GM10248 (cell line): ENCODE data around the gene TRIP11.

ENCODE experiments used
- CTCF ChIA-PET: fragments of 300-600 bp; sonication (Branson Sonifier 250); formaldehyde crosslinking; extraction: SDS; loops from one replicate; lab custom pipeline; 2021; ENCODE audit warnings: antibody characterized with exemption; lab: Yijun Ruan, JAX
- POLR2A ChIA-PET: fragments of 350-650 bp; sonication (Branson Sonifier 250); formaldehyde crosslinking; extraction: SDS; loops from one replicate; lab custom pipeline; 2020; ENCODE audit warnings: antibody characterized with exemption; lab: Yijun Ruan, JAX
- DNase-seq: peaks from one replicate; pipeline ENCODE4 v3.0.0; 2012; ENCODE audit errors: extremely low spot score
- TF ChIP-seq, protein P1 (sequence below): IDR thresholded peaks from 2 replicates; pipeline ENCODE4 v1.5.1; 2012; ENCODE audit warnings: mild to moderate bottlenecking, low read depth; ENCODE audit errors: extremely low read depth, missing control alignments, control extremely low read depth

TRIP11 gene

DNA sequence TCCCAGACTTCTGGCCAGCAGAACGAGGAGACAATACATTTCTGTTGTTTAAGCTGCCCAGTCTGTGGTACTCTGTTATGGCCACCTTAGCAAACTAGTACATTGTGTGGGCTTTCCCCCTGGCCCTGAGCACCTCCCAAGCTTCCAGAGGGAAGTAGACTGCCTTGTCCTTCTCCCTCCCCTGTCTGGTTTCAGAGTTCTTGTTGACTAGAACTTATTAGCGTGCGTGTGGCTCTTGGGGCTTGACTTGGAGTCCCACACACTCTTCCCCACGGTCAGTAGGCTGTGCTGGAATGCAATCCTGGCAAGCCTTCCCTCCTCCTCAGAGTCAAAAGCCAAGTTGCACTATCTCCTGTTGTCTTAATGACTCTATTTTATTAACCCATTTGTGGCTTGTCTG lies 120.0 kb downstream of the TRIP11 start:
- CTCF ChIA-PET, result no interaction called here
- no peak for DNase-seq
- TF ChIP-seq, protein P1, sequence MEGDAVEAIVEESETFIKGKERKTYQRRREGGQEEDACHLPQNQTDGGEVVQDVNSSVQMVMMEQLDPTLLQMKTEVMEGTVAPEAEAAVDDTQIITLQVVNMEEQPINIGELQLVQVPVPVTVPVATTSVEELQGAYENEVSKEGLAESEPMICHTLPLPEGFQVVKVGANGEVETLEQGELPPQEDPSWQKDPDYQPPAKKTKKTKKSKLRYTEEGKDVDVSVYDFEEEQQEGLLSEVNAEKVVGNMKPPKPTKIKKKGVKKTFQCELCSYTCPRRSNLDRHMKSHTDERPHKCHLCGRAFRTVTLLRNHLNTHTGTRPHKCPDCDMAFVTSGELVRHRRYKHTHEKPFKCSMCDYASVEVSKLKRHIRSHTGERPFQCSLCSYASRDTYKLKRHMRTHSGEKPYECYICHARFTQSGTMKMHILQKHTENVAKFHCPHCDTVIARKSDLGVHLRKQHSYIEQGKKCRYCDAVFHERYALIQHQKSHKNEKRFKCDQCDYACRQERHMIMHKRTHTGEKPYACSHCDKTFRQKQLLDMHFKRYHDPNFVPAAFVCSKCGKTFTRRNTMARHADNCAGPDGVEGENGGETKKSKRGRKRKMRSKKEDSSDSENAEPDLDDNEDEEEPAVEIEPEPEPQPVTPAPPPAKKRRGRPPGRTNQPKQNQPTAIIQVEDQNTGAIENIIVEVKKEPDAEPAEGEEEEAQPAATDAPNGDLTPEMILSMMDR, result no peak
- POLR2A ChIA-PET, result no interaction called here

DNA sequence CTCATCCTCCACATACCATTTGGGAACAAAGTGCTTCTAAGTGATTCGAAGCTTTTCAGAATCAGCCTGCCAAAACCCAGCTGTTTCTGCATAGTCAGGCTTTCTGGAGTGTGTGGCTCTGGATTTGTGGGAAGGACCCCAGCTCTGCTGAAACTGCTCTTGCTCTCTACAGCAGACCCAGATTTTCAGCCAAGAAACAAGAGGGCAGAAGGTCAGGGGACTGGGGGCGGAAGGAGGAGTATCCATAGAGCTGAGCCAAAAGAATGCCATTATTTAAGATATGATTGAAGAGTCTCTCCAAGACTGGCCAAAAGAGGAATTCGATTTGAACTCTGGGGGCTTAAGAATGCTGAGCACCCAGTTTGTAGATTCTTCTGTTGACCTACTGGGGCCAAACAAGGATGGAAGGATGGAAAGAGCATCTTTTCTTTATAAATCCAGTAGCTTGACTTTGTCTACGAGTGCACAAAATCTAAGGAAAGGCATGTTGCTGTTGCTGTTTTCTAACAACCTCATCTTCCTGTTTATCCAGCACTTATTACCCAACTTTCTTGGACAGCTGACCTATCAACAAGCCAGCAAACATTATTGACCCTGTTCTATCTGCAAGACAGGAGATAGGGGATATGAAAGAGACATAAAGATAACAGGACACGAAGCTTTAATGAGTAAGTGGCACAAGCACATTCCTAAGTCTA lies 121.5 kb downstream of the TRIP11 start:
- ChIA-PET CTCF (no interaction called here), POLR2A (no interaction called here)
- TF ChIP-seq, protein P1, result no peak
- DNase-seq, result no peak
